HepG2 (cell line): ENCODE results near the gene DNASE1. TPM values are rescaled to one million over a fixed set of nuclear protein-coding genes. Genes with fewer than 3 reads are reported as not detected.

Experiments used
- KDM3A ChIP-seq: IDR thresholded peaks from 2 replicates; pipeline ENCODE4 v1.6.1; 2018; ENCODE audit warnings: low read depth, missing compliant biosample characterization
- TBP ChIP-seq: sonication (generic); formaldehyde crosslinking; IDR thresholded peaks from 2 replicates; pipeline ENCODE4 v1.5.0; 2020; ENCODE audit warnings: missing genetic modification reagents
- TRIM24 ChIP-seq: sonication (generic); formaldehyde crosslinking; IDR thresholded peaks from 2 replicates; pipeline ENCODE4 v1.8.0; 2022; ENCODE audit warnings: mild to moderate bottlenecking, missing genetic modification reagents
- ZNF776 ChIP-seq: sonication (generic); formaldehyde crosslinking; IDR thresholded peaks from 2 replicates; pipeline ENCODE4 v1.4.0; 2020; ENCODE audit warnings: mild to moderate bottlenecking, missing genetic modification reagents
- polyA plus RNA-seq, 8 experiments: library from polyadenylated mRNA; depleted of rRNA in 3 of 8; stranded (reverse) in 7 of 8; unstranded in 1 of 8; fragments of >200 nt; fragmentation: Illumina TruSeq in 4 of 8; extraction: Trizol in 4 of 8; gene quantifications; 2 replicates each; pipeline versions ENCODE4 v1.2.1 to v1.2.3, GENCODE V29; 2011 to 2016; ENCODE audit warnings: low read depth in 4 of 8, missing spikeins in 1 of 8, mixed read lengths in 1 of 8; ENCODE audit not compliant: insufficient read depth in 1 of 8
- total RNA-seq, 5 experiments: library from RNA; depleted of rRNA; stranded (reverse); fragments of >200 nt; fragmentation: Illumina TruSeq; extraction: Trizol; gene quantifications; 2 replicates each; pipeline ENCODE4 v1.2.3, GENCODE V29; 2016; ENCODE audit warnings: low read depth in 1 of 5
- TF ChIP-seq, protein P1 (sequence below): sonication (generic); formaldehyde crosslinking; conservative IDR thresholded peaks from 2 replicates; pipeline ENCODE4 v1.4.0; 2020; ENCODE audit warnings: mild to moderate bottlenecking, missing genetic modification reagents, moderate library complexity
- TF ChIP-seq, protein P2 (sequence below): IDR thresholded peaks from 2 replicates; pipeline ENCODE4 v1.6.1; 2012; ENCODE audit warnings: low read length, improper control_type of control experiment
- TF ChIP-seq, protein P3 (sequence below): sonication (generic); formaldehyde crosslinking; IDR thresholded peaks from 2 replicates; pipeline ENCODE4 v1.8.0; 2022; ENCODE audit warnings: low read depth, missing genetic modification reagents
- TF ChIP-seq, protein P4 (sequence below): sonication (generic); formaldehyde crosslinking; IDR thresholded peaks from 2 replicates; pipeline ENCODE4 v1.9.0; 2021; ENCODE audit warnings: missing genetic modification reagents, borderline replicate concordance
- TF ChIP-seq, protein P5 (sequence below): sonication (generic); formaldehyde crosslinking; IDR thresholded peaks from 2 replicates; pipeline ENCODE4 v1.9.0; 2022; ENCODE audit warnings: low read depth, missing genetic modification reagents
- TF ChIP-seq, protein P6 (sequence below): IDR thresholded peaks from 2 replicates; pipeline ENCODE4 v1.6.1; 2016; ENCODE audit warnings: missing compliant biosample characterization, missing genetic modification reagents, borderline replicate concordance
- TF ChIP-seq, protein P7 (sequence below): sonication (generic); formaldehyde crosslinking; IDR thresholded peaks from 2 replicates; pipeline ENCODE4 v1.4.0; 2020; ENCODE audit warnings: missing genetic modification reagents

Gene DNASE1
- total and polyA plus RNA-seq, 2 of the 13 experiments (the other 11 are each of a cell fraction or from before 2014, with no cell fraction given) = 7.1 to 11.1 TPM

DNA sequence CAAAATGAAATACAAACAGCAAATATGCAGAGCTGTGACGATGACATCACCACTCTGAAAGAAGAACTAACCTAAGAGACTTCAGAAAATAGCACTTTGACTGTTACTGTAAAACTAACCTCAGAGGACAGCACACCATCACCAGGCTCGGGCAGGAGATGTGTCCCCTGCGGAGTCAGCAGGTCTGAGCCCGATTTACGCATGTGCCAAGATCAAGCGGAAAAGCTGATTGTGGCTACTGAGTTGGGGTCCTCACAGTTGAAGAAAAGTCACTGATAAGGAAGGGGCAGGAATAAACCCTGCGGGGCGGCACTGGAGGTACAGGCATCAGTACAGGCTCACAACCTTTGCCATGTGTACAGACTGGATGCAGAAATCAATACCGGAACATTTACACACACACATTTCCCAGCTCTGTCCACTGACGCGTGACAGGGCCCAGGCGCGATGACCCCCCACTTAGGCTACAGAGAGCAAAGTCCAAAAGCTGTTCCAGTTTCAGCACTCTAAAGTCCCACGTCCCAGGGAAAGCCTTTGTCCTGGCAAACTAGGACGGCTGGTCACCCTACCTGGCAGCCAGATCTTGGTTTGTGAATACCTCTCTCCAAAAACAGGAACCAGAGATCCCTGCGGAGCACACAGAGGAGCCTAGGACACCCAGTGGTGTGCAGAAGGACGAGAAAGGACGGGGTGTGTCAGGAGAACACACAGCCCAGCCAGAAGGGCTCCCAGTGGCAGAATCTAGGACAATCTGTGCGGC, 41.3 kb downstream of the DNASE1 start (continued):
- TF ChIP-seq, protein P1, sequence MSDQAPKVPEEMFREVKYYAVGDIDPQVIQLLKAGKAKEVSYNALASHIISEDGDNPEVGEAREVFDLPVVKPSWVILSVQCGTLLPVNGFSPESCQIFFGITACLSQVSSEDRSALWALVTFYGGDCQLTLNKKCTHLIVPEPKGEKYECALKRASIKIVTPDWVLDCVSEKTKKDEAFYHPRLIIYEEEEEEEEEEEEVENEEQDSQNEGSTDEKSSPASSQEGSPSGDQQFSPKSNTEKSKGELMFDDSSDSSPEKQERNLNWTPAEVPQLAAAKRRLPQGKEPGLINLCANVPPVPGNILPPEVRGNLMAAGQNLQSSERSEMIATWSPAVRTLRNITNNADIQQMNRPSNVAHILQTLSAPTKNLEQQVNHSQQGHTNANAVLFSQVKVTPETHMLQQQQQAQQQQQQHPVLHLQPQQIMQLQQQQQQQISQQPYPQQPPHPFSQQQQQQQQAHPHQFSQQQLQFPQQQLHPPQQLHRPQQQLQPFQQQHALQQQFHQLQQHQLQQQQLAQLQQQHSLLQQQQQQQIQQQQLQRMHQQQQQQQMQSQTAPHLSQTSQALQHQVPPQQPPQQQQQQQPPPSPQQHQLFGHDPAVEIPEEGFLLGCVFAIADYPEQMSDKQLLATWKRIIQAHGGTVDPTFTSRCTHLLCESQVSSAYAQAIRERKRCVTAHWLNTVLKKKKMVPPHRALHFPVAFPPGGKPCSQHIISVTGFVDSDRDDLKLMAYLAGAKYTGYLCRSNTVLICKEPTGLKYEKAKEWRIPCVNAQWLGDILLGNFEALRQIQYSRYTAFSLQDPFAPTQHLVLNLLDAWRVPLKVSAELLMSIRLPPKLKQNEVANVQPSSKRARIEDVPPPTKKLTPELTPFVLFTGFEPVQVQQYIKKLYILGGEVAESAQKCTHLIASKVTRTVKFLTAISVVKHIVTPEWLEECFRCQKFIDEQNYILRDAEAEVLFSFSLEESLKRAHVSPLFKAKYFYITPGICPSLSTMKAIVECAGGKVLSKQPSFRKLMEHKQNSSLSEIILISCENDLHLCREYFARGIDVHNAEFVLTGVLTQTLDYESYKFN (CRISPR knock-in tag) = peak; percentile 99
- TF ChIP-seq TRIM24 (CRISPR knock-in tag) (peak; percentile 65; the same call in 1 of the 2 replicates), TBP (no peak), KDM3A (CRISPR knock-in tag) (peak; percentile 95), ZNF776 (CRISPR knock-in tag) (peak; percentile 53; the same call in 1 of the 2 replicates)
- TF ChIP-seq, protein P2, sequence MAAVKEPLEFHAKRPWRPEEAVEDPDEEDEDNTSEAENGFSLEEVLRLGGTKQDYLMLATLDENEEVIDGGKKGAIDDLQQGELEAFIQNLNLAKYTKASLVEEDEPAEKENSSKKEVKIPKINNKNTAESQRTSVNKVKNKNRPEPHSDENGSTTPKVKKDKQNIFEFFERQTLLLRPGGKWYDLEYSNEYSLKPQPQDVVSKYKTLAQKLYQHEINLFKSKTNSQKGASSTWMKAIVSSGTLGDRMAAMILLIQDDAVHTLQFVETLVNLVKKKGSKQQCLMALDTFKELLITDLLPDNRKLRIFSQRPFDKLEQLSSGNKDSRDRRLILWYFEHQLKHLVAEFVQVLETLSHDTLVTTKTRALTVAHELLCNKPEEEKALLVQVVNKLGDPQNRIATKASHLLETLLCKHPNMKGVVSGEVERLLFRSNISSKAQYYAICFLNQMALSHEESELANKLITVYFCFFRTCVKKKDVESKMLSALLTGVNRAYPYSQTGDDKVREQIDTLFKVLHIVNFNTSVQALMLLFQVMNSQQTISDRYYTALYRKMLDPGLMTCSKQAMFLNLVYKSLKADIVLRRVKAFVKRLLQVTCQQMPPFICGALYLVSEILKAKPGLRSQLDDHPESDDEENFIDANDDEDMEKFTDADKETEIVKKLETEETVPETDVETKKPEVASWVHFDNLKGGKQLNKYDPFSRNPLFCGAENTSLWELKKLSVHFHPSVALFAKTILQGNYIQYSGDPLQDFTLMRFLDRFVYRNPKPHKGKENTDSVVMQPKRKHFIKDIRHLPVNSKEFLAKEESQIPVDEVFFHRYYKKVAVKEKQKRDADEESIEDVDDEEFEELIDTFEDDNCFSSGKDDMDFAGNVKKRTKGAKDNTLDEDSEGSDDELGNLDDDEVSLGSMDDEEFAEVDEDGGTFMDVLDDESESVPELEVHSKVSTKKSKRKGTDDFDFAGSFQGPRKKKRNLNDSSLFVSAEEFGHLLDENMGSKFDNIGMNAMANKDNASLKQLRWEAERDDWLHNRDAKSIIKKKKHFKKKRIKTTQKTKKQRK = no peak
- TF ChIP-seq, protein P3, sequence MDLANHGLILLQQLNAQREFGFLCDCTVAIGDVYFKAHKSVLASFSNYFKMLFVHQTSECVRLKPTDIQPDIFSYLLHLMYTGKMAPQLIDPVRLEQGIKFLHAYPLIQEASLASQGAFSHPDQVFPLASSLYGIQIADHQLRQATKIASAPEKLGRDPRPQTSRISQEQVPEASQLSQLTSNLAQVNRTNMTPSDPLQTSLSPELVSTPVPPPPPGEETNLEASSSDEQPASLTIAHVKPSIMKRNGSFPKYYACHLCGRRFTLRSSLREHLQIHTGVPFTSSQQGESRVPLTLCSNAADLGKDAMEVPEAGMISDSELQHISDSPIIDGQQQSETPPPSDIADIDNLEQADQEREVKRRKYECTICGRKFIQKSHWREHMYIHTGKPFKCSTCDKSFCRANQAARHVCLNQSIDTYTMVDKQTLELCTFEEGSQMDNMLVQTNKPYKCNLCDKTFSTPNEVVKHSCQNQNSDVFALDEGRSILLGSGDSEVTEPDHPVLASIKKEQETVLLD = no peak
- TF ChIP-seq, protein P4, sequence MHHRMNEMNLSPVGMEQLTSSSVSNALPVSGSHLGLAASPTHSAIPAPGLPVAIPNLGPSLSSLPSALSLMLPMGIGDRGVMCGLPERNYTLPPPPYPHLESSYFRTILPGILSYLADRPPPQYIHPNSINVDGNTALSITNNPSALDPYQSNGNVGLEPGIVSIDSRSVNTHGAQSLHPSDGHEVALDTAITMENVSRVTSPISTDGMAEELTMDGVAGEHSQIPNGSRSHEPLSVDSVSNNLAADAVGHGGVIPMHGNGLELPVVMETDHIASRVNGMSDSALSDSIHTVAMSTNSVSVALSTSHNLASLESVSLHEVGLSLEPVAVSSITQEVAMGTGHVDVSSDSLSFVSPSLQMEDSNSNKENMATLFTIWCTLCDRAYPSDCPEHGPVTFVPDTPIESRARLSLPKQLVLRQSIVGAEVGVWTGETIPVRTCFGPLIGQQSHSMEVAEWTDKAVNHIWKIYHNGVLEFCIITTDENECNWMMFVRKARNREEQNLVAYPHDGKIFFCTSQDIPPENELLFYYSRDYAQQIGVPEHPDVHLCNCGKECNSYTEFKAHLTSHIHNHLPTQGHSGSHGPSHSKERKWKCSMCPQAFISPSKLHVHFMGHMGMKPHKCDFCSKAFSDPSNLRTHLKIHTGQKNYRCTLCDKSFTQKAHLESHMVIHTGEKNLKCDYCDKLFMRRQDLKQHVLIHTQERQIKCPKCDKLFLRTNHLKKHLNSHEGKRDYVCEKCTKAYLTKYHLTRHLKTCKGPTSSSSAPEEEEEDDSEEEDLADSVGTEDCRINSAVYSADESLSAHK (CRISPR knock-in tag) = no peak
- TF ChIP-seq, protein P5, sequence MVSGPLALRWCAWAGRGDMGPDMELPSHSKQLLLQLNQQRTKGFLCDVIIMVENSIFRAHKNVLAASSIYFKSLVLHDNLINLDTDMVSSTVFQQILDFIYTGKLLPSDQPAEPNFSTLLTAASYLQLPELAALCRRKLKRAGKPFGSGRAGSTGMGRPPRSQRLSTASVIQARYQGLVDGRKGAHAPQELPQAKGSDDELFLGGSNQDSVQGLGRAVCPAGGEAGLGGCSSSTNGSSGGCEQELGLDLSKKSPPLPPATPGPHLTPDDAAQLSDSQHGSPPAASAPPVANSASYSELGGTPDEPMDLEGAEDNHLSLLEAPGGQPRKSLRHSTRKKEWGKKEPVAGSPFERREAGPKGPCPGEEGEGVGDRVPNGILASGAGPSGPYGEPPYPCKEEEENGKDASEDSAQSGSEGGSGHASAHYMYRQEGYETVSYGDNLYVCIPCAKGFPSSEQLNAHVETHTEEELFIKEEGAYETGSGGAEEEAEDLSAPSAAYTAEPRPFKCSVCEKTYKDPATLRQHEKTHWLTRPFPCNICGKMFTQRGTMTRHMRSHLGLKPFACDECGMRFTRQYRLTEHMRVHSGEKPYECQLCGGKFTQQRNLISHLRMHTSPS (CRISPR knock-in tag) = peak; percentile 78; the same call in 1 of the 2 replicates
- TF ChIP-seq, protein P6, sequence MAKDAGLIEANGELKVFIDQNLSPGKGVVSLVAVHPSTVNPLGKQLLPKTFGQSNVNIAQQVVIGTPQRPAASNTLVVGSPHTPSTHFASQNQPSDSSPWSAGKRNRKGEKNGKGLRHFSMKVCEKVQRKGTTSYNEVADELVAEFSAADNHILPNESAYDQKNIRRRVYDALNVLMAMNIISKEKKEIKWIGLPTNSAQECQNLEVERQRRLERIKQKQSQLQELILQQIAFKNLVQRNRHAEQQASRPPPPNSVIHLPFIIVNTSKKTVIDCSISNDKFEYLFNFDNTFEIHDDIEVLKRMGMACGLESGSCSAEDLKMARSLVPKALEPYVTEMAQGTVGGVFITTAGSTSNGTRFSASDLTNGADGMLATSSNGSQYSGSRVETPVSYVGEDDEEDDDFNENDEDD (CRISPR knock-in tag) = peak; percentile 68; the same call in 1 of the 2 replicates
- TF ChIP-seq, protein P7, sequence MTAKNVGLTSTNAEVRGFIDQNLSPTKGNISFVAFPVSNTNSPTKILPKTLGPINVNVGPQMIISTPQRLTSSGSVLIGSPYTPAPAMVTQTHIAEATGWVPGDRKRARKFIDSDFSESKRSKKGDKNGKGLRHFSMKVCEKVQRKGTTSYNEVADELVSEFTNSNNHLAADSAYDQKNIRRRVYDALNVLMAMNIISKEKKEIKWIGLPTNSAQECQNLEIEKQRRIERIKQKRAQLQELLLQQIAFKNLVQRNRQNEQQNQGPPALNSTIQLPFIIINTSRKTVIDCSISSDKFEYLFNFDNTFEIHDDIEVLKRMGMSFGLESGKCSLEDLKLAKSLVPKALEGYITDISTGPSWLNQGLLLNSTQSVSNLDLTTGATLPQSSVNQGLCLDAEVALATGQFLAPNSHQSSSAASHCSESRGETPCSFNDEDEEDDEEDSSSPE (CRISPR knock-in tag) = peak; percentile 60; the same call in 1 of the 2 replicates
